Stimulated activated CD4-positive, alpha-beta T cell treated with anti-CD3 and anti-CD28 coated beads, Interleukin-2, amount 100 ng/mL, for 48 hours (primary cell): Measurements from ENCODE around the gene FOXK1.

Experiments
- DNase-seq, 2 donors: peaks; one replicate each; pipeline ENCODE4 v3.0.0-alpha.2; 2020

The FOXK1 gene

GRCh38 chr7:4724648-4725013, 42.5 kb downstream of the FOXK1 start:
- DNase-seq: no peak

- peak in 1 of 2 donors; percentile 39 for DNase-seq
Observed at GRCh38 chr7:4725014-4725849, 43.1 kb downstream of the FOXK1 start.

DNA sequence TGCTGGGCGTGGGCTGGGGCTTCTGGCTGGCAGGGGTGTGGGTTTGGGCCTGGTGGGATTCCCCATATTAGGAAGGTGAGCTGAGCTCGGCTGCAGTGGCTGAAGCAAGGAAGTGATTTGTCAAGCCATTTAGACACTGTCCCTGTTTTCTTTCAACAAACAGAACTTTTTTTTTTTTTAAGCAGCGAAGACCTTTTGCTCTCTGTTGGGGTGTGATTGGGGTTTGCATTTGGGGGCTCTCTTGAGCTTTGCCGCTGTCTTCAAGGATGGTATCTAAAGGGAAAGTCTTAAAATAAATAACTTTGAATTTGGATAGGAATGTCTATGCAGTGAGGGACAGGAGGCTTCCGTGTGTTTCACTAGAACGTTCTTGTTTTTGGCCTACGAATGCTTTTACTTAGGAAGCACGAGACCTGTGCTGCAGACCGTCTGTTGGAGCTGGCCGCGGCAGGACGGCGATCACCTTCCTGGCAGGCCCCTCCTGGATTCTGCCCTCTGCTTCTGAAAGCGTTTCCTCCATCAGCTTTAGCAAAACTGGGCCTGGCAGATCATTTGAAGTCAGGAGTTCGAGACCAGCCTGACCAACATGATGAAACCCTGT, 43.9 kb downstream of the FOXK1 start:
- no peak for DNase-seq

GRCh38 chr7:4726566-4726965, 44.5 kb downstream of the FOXK1 start:
- DNase-seq: no peak

GRCh38 chr7:4727914-4728705, 46.0 kb downstream of the FOXK1 start:
- no peak for DNase-seq

DNA sequence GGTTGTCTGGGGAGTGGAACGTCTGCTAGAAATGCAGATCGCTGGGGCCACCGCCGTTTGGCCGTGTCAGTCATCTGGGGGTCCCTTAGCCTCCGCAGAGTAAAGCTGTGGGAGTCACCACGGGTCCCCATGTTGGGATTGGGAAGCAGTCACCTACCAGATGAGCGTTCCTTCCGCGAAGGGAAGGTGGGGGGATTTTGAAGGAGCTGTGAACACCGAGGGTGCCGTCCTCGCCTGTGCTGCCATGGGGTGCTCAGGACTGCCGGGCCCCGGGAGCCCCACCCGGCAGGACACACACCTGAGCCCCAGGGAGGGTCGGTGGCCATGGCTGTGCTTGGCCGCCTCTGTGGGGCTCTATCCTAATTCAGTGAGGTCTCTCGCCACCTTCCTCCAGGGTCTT, 47.2 kb downstream of the FOXK1 start:
- no peak for DNase-seq

DNA sequence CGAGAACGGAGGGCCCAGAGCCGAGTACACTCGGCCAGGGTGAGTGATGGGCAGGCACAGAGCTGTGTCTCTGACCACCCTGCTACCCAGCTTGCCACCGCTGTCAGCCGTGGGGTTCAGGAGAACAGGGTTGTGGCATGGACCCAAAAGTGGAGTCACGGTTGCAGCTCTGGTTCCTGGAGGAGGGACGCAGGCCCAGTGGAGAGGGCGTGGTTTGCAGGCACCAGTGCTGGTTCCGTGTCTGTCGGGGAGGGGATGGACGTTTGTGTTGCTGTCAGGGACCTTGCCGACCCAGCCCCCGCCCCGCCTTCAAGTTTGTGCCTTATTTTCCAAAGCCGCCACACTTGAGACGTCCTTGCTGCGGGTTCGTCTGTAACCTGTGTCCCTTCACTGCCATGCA, 48.2 kb downstream of the FOXK1 start:
- DNase-seq: no peak

- no peak for DNase-seq
Observed at GRCh38 chr7:4730971-4731370, 48.9 kb downstream of the FOXK1 start.

DNA sequence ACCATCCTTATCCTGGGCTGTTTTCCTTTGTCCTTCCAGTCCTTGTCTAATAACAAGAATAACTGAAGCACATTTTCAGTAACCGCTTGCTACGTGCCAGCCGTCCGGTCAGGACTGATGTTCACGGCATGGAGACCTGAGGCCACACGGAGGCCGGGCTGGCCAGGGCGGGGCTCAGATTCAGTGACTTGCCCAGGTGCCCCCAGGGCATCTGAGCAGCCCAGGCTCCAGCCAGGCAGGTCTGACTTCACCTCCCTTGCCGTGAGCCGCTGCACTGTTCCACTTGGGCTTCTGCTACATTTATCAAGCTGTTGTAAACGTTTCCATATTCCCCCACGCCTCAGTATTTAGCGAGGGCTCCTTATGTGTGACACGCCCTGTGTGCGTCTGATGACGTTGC, 49.7 kb downstream of the FOXK1 start:
- DNase-seq: no peak

GRCh38 chr7:4733936-4734528, 51.9 kb downstream of the FOXK1 start:
- DNase-seq: no peak

DNA sequence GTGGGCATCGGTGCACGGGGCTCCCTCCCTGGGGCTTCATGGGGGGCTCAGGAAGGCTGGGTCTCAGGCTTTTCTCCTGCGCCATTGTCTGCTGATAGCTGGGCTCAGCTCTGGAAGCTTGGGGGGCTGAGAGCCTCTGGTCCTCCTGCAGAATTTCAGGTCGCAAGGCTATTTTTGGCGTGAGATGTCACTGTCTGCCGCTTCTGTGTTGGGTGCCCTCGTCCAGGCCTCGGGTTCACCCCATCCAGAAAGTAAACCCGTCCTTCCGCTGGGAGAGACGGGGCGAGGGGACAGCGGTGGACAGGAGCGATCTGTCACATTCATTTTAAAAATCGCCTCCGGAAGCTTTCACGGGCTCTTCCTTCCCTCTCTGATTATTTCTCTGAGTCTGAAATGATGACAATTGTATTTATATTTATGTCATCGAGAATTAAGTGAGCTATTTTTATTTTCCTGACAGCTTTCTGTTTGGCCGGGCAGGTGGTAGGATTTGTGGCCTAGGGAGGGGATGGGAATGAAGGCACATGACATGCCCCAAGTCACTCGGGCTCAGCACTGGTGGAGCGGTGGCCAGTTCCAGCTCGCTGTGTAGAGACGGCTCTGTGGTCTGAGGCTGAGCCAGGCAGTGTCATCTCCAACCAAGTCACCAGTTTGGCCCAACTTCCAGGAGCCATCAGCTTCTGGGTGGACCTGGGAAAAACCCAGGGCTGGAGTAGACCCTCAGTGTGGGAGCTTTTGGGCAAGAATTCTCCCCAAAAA, 52.7 kb downstream of the FOXK1 start:
- DNase-seq: no peak

DNA sequence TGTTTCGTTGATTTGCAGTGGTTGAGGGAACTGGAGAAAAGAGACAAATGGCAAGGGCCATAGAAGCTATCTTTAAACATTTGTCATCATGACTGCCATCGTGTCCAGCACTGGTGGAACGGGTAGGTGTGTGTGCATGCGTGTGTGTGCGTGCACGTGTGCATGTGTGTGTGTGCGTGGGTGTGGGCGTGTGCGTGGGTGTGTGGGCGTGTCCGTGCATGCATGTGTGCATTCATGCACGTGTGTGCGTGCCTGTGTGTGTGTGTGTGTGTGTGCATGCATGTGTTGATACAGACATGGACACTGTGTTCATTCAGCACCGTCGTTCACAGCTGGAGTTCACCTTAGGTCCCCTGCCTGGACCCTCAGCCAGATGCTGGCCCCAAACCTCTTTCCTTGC, 55.2 kb downstream of the FOXK1 start:
- DNase-seq: no peak

GRCh38 chr7:4738711-4739527, 56.8 kb downstream of the FOXK1 start:
- no peak for DNase-seq

GRCh38 chr7:4739528-4739992, 57.5 kb downstream of the FOXK1 start:
- no peak for DNase-seq

DNA sequence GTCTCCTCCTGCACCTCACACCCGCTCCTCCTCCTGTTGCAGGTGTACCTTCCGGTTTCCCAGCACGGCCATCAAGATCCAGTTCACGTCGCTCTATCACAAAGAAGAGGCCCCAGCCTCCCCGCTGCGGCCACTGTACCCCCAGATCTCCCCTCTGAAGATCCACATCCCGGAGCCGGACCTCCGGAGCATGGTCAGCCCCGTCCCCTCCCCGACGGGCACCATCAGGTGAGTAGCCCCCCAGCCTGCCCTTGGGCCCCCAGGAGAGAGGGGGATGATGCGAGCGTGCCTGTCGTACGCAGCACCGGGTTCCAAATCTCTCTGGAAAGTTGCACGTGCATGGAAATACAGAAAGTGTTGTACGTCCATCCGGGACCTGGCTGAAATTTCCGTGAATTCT, 58.7 kb downstream of the FOXK1 start:
- no peak for DNase-seq

DNA sequence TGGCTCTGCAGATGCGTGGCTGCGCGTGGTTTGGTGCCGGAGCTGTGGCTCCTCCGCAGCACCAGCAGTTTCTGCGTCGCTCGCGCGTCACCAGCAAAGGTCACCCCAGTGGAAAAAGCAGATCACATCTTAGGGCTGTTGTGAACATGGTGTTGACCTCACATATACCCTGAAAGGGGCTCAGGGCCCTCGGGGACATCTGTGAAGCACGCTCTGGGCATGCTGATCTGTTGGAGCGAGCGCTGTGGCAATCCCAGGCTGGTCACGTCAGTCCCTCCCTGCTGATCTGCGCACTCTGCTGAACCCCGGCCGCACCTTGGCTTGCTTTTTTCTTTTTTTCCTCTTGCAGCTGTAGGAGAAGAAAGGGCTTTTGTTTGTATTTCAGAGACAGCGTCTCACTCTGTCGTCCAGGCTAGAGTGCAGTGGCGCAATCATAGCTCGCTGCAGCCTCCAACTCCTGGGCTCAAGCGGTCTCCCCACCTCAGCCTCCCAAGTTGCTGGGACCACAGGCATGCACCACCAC, 60.0 kb downstream of the FOXK1 start:
- no peak for DNase-seq

GRCh38 chr7:4742852-4743251, 60.8 kb downstream of the FOXK1 start:
- no peak for DNase-seq

DNA sequence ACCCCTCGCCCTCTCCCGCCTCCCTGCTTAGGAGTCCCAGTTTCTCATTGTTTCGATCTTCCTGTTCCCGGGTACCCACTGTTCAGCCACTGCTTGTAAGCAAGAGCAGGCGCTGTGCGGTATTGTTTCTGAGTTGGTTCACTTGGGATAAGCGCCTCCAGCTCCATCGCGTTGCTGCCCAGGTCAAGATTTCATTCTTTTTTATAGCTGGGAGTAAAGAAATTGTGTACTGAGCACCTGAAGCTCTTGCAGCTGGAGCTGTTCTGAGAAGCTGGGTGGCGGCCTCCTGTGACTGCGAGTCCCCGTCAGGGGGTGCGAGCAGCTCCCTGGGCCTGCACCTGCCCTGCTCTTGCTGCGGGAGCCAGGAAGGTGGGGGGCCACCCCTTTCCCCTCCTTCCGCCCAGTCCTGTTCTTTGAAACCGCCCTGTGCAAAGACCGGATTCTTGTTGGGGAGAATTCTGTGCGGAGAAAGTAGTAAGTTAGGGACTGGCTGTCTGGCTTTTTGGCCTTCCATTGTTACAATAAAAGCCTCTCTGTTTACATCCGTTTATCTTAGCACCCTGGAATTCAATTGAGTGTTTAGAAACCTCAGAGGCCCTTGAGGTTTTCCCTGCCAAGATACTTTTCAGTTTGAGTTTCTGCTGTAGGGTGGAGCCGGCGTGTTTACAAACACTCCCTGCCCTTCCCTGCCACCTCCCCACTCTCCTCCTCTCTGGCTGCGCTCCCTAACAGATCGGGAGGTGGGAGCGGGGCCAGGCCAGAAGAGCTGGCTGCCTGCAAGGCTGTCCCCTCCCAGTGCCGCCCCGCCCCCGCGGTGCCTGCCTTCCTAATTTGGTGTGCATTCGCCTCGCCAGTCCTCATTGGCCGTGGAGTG, 62.5 kb downstream of the FOXK1 start:
- DNase-seq: peak; percentile 60 to 71

GRCh38 chr7:4745265-4745919, 63.3 kb downstream of the FOXK1 start:
- no peak for DNase-seq
